Activated CD4-positive, alpha-beta T cell treated with anti-CD3 and anti-CD28 coated beads, Interleukin-2, Interleukin-6, amounts not matched to agents 100 ng/mL and 50 ng/mL, durations not matched to agents 16 hours and 8 hours (primary cell): ENCODE results near the gene ASCL5.

Experiments used
- DNase-seq: peaks from one replicate; pipeline ENCODE4 v3.0.0-alpha.2; 2020

ASCL5 gene

DNA sequence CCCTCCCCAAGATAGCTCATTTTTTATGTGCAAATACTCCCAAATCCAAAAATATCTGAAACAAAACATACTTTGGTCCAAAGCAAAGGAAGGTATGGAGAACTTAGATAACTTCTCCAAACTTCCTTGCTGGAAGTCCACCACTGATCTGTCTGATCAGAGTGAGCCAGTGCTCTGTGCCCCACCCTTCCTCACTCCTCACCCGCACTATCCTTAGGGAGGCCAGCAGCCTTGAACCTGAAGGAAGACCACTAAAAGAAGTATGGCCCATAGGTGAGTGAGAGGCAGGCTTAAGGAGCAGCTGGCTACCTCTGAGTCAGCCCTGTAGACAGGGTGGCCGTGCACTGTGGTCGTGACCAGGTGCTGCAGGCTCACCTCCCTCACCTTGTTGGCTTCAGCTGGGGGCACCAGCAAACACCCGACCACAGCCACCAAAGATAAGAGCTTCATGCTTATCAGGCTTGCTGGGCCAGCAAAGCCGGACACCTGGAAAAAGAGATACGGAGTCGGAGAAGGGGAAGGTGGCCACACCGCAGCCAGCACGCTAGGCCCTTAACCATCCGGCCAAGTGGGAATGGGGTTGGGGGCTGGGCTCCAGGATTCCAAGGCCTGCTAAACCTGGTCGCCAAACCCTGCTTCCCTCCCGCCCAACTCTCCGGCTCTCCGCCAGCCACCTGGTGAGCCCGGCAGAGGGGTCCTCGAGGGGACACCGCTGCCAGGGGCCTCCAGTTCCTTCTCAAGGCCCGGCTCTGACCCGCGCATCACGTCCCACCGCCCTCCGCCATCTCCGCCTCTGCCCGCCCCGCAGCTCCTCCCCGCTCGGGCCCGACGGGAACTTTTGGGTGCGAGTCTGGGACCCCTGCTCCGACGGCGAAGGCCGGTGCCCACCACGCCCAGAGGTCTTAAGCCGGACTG is 26.7 kb upstream of the ASCL5 start:
- DNase-seq: no peak

GRCh38 chr1:201149400-201149799 is 22.4 kb upstream of the ASCL5 start:
- DNase-seq: peak; percentile 39

- no peak for DNase-seq
These were observed 20.5 kb upstream of the ASCL5 start for GRCh38 chr1:201147396-201148015.

DNA sequence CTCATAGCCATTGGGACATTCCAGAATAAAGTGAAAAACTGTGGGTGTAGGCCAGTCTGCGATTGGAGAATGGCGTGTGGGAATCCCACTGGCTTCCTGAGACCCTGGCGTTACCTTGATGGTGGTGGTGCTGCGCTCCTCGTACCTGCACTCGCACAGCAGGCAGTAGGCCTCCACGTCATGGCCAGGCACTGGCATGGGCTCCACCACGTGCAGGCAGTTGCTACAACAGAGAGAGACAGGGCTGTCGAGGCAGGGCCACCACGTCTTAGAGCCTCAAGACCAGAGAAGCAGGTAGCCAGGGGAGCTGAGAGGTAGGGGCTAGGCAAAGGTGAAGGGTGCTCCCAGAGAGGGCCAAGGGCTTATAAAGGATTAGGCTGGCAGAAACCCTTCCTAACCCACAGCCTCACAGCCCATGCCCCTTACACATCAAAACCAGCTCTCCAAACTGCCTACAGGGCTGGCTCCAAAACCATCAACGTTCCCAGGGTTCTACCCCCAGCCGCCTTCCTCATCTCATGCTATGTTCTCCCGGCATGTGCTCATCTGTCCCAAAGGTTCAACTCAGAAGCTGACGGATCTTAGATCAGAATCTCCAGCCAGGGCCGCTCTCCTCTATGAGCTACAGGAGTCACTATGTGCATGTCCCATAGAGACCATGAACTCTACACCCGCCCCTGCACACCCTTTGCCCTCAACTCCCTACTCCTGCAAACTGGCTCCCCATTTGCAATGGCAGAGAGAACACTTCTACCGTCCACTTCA is 19.8 kb upstream of the ASCL5 start:
- no peak for DNase-seq

DNA sequence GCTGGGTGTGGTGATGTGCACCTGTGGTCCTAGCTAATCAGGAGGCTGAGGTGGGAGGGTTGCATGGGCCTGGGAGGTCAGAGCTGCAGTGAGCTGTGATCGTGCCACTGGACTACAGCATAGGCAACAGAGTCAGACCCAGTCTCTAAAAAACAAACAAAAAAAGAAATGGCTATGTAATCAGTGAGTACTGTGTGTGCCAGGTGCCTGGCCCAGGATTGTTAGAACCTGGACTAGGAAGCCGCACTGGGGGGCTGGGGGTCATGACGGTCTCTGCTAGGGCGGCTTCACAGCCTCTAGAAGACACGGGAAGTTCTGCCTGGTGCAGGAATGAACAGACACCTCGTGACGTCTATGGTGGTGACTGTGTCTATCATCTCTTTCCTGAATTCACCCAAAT is 18.8 kb upstream of the ASCL5 start:
- DNase-seq: no peak

DNA sequence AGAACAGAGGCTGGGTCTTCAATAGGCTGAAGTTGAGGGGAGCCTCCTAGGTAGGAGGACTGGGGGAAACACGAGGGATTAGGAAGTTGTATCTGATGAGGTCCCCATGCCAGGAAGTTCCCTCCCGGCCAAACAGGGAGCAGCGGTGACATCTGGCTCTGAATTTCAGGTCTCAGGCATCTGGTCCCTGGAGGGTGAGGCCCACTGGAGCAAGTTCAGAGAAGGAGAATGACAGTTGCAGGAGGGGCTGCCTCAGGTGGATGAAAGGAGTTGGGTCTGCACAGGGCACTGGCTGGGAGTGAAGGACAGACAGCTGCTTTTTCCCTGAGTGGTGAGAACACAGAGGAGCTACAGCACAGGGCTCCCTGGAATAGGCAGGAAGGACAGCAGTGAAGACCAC is 18.1 kb upstream of the ASCL5 start:
- no peak for DNase-seq

DNA sequence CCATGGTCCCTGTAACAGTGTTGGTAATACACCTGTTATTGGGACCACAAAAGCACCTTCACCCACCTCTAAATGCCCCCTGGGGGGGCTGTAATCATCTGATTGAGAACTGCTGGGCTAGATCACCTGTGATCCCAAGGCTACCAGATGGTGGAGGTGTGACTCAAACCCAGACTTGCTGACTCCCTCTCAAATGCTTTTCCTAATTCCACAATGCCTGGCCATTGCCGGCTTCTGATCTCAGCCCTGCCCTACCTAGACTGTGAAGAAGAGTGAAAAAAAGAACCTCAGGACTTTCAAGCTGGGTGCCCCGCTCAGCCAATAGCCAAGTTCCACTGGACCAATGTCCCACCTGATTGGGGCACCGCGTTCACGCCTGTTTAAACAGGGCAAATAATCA is 17.7 kb upstream of the ASCL5 start:
- no peak for DNase-seq

- no peak for DNase-seq
These were observed 17.0 kb upstream of the ASCL5 start for GRCh38 chr1:201143726-201144635.

GRCh38 chr1:201142849-201143725 is 16.1 kb upstream of the ASCL5 start:
- DNase-seq: no peak

- DNase-seq: no peak
These were observed 15.2 kb upstream of the ASCL5 start for GRCh38 chr1:201142011-201142848.

DNA sequence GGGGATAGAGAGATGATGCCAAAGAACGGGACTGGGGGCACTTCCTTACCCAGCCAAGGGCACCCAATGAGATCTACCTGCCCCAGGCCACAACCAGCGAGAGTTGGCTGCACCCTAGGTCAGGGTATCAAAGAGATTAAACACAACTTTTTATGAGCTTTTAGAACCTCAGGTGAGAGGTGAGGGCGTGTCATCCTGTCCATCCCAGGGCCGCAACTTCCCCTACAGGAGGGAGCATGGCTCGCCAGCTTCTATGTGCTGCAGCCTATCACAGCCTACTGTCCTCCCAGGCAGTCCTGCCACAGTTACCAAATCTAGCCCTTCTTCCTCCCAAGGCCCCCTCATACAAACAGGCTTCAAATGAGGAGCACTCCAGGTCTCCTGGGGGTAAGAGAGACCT is 14.4 kb upstream of the ASCL5 start:
- no peak for DNase-seq

DNA sequence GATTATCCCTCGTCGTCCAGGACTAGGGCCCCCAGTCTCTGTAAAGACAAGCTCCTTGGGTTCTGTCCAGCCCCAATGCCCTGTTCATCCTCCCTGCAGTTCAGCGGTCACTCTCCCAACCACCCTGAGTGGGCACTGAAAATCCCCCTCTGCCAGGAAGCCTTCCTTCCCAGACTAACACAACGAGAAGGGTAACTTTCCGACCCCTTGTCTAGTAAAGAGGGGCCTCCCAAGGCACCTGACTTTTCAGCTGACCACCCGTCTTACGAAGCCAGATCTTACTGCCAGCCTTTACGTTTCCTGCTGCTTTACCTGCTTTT is 13.9 kb upstream of the ASCL5 start:
- no peak for DNase-seq

GRCh38 chr1:201140235-201140940 is 13.4 kb upstream of the ASCL5 start:
- no peak for DNase-seq

- no peak for DNase-seq
These were observed 12.8 kb upstream of the ASCL5 start for GRCh38 chr1:201139756-201140155.

- DNase-seq: no peak
These were observed 12.3 kb upstream of the ASCL5 start for GRCh38 chr1:201139306-201139705.

DNA sequence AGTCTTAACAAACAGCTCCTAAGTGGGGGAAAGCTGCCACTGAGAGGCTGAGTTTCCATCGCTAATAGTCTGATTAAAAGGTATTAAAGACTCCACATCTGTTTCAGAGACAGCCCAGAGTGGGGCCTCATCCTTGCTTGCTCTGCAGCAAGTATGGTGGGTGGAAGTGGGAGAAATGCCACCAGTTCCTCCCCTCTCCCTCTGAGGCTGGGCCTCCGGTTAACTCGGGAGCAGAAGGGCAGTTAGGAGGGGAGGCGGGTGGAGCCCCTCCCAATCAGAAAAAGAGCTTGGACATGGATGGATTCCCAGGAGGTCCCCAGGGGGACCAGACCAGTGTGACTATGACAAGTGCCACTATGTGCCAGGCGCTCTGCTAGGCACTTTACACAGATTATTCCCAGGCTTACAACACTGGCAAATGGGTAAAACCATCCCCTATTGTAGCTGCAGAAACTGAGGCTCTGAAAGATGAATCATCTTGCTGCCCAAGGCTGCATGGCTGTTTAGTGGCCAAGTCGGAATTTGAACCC is 11.4 kb upstream of the ASCL5 start:
- no peak for DNase-seq

- DNase-seq: no peak
These were observed 10.8 kb upstream of the ASCL5 start for GRCh38 chr1:201137579-201138310.

- no peak for DNase-seq
These were observed 10.0 kb upstream of the ASCL5 start for GRCh38 chr1:201137024-201137392.

DNA sequence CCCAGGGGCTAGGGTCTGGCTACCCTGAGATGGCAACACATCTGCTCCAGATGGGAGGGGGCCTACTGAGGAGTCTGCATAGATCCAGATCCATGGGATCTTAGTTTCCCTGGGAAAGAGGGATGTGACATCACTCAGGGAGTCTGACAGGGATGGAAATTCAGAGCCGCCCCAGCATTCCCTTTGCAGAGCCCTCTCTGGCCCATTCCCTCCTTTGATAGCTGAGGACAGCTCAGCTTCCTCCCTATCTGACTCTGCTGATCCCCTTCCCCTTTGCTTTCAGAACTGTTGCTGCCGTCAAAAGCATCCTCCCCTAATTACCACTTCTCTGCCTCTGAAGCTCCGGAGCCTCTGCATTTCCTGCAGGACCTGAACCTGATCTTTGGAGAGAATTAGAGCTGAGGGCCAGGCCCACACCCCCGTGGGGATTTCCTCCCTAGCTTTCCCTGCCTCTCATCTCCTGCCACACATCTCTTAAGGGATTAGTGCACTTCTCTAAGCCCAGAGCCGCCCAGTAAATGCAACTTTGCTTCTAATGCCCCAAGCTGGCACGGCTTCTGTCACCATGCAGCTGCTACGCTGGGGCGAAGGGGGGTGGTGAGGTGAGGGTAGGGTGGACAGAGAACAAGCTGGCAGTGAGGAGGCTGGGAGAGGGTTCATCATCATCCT is 9.5 kb upstream of the ASCL5 start:
- no peak for DNase-seq
